ENCODE measurements around the gene P2RY6. TPM values are rescaled to one million over a fixed set of nuclear protein-coding genes. Genes with fewer than 3 reads are reported as not detected.

Gene P2RY6
- total RNA-seq, 4 donors from 2014 or later = 1.0 to 4.2 (median 2.4) TPM

DNA sequence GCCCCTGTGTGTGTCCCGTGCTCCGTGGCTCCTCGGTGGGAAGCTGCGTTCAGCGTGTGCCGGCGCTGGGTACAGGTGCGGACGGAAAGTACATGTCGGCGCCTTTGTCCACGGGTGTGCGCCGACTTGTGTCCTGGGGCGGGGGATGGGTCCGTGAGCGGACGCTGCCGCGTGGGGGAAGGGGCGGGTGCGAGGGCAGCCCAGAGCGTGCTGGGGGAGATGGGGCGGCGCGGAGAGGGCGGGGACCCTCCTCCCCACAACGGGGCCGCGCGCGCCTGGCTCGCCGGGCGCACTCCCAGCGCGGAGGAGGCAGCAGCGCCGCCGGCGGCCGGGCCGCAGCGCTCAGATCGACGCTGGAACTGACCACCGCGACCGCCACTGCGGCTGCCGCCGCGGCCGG is 70.5 kb downstream of the P2RY6 start:
- no peak for DNase-seq (ENCODE audit: low spot score)
- ATAC-seq (ENCODE audit: low FRiP score) = peak; percentile 22
- TF ChIP-seq, protein P1, sequence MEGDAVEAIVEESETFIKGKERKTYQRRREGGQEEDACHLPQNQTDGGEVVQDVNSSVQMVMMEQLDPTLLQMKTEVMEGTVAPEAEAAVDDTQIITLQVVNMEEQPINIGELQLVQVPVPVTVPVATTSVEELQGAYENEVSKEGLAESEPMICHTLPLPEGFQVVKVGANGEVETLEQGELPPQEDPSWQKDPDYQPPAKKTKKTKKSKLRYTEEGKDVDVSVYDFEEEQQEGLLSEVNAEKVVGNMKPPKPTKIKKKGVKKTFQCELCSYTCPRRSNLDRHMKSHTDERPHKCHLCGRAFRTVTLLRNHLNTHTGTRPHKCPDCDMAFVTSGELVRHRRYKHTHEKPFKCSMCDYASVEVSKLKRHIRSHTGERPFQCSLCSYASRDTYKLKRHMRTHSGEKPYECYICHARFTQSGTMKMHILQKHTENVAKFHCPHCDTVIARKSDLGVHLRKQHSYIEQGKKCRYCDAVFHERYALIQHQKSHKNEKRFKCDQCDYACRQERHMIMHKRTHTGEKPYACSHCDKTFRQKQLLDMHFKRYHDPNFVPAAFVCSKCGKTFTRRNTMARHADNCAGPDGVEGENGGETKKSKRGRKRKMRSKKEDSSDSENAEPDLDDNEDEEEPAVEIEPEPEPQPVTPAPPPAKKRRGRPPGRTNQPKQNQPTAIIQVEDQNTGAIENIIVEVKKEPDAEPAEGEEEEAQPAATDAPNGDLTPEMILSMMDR (IDR thresholded peaks at IDR 0.05) = no peak

DNA sequence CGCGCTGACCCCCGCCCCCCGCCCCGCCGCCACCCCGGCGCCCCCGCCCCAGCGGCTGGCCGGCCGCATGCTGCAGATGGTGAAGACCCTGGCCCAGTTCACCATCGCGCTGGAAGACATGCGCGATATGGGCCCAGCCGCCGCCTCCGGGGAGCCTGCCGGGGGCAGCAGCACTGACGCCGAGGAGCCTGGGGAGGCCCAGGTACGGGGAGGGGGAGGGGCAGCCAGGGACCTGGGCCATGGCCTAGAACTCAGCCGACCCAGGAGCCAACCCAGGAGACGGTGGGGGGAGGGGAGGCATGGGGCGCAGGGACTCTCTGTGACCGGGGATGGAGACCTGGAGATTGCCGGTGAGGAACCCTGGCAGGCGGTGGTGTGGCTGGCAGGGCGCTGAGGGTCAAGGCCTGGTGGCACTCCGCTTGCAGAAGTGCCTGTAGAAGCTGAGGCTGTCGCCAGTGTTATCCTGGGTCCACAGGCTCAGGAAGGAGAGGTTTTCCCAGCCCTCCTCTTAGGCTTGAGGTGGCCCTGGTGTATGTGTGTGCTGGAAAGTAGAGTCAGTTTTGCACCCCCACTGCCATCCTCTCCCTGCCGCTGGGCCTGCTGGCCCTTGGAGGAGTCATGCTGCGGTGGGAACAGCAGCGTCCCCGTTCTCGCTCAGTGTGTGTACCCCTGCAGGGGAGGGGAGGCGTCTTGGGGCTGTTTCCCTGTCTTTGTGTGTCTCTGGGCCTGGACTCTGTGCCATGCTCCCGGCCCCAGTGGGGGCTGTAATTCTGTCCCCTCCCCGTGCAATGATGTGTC is 71.1 kb downstream of the P2RY6 start:
- TF ChIP-seq, protein P1 (IDR thresholded peaks at IDR 0.05) = no peak
- ATAC-seq (ENCODE audit: low FRiP score) (no peak), DNase-seq (ENCODE audit: low spot score) (no peak)

DNA sequence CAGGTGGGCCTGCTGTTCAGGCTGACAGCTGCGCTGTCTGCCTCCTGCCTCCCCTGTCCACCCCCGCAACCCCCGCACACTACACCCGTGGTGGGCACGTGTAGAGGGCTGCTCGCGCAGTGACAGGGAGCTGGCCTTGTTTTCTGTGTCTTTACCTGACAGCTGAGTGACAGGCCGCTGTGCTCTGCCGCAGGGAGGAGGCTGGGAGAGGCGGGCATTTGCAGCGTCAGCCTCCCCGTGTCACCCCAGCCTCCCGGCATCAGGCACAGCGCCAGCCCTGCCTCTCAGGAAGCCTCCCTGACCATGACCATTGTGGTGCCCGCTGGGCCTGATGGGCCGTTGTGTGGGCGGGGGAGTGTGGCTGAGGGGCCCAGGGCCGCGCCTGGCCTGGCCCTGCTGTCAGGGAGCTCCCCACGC is 72.1 kb downstream of the P2RY6 start:
- DNase-seq (ENCODE audit: low spot score) (no peak), ATAC-seq (ENCODE audit: low FRiP score) (no peak)
- TF ChIP-seq, protein P1 (IDR thresholded peaks at IDR 0.05) = no peak

DNA sequence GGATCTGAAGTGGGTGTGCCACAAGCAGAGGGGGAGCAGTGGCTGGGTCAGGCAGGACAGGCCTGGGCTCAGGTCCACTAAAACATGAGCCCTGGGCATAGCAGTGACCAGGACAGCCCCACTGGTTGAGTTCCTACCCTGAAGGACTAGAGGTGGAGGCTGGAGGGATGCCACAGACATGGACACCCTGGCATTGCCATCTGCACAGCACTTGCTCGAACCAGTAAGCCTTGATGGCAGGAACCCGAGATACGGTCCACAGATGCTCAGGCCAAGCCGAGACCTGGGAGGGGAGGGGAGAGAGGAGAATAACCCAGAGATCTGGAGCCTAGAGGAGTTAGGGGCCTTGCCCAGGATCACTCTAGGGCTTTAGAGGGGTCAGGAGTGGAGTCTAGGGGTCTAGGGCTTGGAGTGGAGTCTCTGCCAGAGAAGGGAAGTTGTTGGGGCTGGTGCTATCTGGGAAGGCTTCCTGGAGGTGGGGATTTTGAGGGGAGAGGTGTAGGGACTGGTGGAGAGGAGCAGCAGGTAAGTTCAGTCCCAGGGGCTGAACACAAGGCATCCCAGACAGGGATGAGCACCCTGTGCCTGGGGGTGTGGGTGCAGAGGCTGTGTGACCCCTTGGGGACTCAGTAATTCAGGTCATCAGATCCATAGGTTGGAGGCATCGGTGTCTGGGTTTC is 73.5 kb downstream of the P2RY6 start:
- TF ChIP-seq, protein P1 (IDR thresholded peaks at IDR 0.05) = no peak
- ATAC-seq (ENCODE audit: low FRiP score) (no peak), DNase-seq (ENCODE audit: low spot score) (no peak)

DNA sequence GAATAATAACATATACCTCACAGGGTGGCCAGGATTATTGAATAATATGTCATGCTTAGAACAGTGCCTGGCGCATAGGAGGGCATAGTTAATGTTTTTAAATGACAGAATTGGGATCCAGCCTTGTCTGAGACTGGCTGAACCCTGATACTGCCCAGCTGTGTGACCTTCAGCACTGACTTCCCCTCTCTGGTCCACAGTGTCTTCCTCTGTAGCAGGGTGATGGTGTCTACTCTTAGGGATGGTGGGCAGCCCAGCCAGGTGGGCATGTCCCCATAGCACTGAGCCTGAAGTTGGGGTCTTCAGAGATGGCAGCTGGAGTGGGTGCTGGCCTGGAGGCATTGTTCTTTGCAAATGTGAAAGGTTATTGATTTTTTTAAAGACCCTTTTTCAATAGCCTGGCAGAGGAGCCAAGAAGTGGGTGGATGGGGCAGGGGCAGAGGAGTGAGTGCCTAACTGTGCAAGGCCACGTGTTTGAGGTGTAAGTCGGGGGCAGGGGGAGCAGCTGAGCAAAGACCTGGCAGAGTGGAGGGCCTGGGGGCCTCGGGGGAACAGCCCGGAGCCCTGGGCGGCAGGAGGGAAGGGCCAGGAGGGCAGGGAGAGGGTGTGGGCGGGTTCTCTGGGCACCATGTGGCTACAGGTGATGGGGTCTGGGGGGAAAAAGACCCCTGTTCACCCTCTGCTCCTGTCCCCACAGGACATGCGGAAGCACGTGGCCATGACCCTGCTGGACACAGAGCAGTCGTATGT is 74.2 kb downstream of the P2RY6 start:
- no peak for DNase-seq (ENCODE audit: low spot score)
- TF ChIP-seq, protein P1 (IDR thresholded peaks at IDR 0.05) = no peak
- no peak for ATAC-seq (ENCODE audit: low FRiP score)

DNA sequence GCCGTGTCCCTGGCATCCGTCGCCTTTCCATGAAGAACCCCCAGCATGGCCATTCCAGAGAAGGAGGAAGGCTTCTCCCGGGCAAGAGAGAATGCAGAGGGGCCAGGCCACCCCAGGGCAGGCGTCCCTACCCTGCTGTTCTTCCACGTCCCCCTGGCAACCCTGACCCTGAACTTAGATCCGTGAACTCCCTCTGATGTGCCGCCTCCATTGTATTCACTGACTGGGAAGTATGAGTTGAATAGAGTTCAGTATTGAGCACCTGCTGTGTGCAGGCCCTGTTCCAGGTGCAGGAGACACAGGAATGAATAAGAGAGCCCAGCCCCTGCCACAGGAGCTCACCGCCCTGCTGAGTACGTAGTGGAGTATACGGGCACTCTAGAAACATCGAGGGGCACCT is 74.9 kb downstream of the P2RY6 start:
- no peak for DNase-seq (ENCODE audit: low spot score)
- TF ChIP-seq, protein P1 (IDR thresholded peaks at IDR 0.05) = no peak

More for the DNA sequence above, 74.9 kb downstream of the P2RY6 start:
- no peak for ATAC-seq (ENCODE audit: low FRiP score)

Other genes starting within 250 kb of the P2RY6 start
- gene FCHSD2, start 130.0 kb upstream of the P2RY6 start, total RNA-seq = 10 to 100 TPM; 15.4 to 37.8 (median 31.9) TPM
- 1 to 10 TPM in 1 of 4 donors, under 1 TPM in 3; 0.47 to 1.1 (median 0.64) TPM for gene P2RY2, start 54.1 kb upstream of the P2RY6 start, total RNA-seq
- gene ARHGEF17, start 35.9 kb downstream of the P2RY6 start, total RNA-seq = 10 to 100 TPM; 27.3 to 80.7 (median 31.9) TPM
- 10 to 100 TPM in 1 of 4 donors, 1 to 10 TPM in 3; 5.0 to 21.6 (median 9.0) TPM for gene RELT, start 104.1 kb downstream of the P2RY6 start, total RNA-seq

Data from omental fat pad (tissue), 4 donors.